Liver (tissue), 9 donors: ENCODE measurements around the gene ADAMTS2. TPM values are rescaled to one million over a fixed set of nuclear protein-coding genes. Genes with fewer than 3 reads are reported as not detected.

ENCODE experiments used
- DNase-seq: peaks from one replicate; pipeline ENCODE4 v3.0.0-alpha.2; 2017; ENCODE audit warnings: low spot score
- H3K27ac ChIP-seq, 2 donors: one replicate each; pipeline ENCODE4 v1.7.0; 2013; ENCODE audit warnings: inconsistent platforms in 2 of 2, low read length in 2 of 2, control low read depth in 1 of 2, low read depth in 1 of 2, mild to moderate bottlenecking in 1 of 2
- H3K27me3 ChIP-seq, 4 donors: one replicate each; pipeline versions ENCODE4 v1.6.1 to v1.7.0; 2013; ENCODE audit warnings: low read length in 3 of 4, inconsistent platforms in 1 of 4, mild to moderate bottlenecking in 1 of 4, moderate library complexity in 1 of 4; ENCODE audit not compliant: control insufficient read depth in 4 of 4, insufficient read depth in 4 of 4
- H3K36me3 ChIP-seq, 4 donors: one replicate each; pipeline versions ENCODE4 v1.6.1 to v1.7.0; 2013; ENCODE audit warnings: low read length in 3 of 4, mild to moderate bottlenecking in 3 of 4, low read depth in 1 of 4, moderate library complexity in 1 of 4; ENCODE audit not compliant: control insufficient read depth in 4 of 4, insufficient read depth in 3 of 4
- H3K4me1 ChIP-seq, 4 donors: one replicate each; pipeline versions ENCODE4 v1.6.1 to v1.7.0; 2013; ENCODE audit warnings: low read length in 3 of 4, mild to moderate bottlenecking in 3 of 4, moderate library complexity in 1 of 4; ENCODE audit not compliant: control insufficient read depth in 4 of 4, insufficient read depth in 4 of 4
- H3K4me3 ChIP-seq, 3 donors: one replicate each; pipeline versions ENCODE4 v1.6.1 to v1.7.0; 2013; ENCODE audit warnings: low read length in 3 of 3, control low read depth in 1 of 3, low read depth in 1 of 3, mild to moderate bottlenecking in 1 of 3
- H3K9ac ChIP-seq, 2 donors: one replicate each; pipeline ENCODE4 v1.7.0; 2013; ENCODE audit warnings: low read length in 2 of 2, mild to moderate bottlenecking in 2 of 2, moderate library complexity in 2 of 2, control low read depth in 1 of 2, low read depth in 1 of 2
- H3K9me3 ChIP-seq, 4 donors: one replicate each; pipeline versions ENCODE4 v1.6.1 to v1.7.0; 2013; ENCODE audit warnings: low read length in 3 of 4; ENCODE audit not compliant: control insufficient read depth in 4 of 4
- CTCF ChIP-seq: fragments of 150-350 bp; IDR thresholded peaks from 2 replicates; pipeline ENCODE4 v1.5.1; 2017; ENCODE audit warnings: improper control_type of control experiment, low read depth, low read length; ENCODE audit not compliant: missing input control
- EGR1 ChIP-seq, 2 donors: IDR thresholded peaks; 2 replicates each; pipeline ENCODE4 v1.6.1; 2016 to 2018; ENCODE audit warnings: antibody characterized with exemption in 2 of 2, low read depth in 2 of 2
- FOXA1 ChIP-seq: IDR thresholded peaks from 2 replicates; pipeline ENCODE4 v1.6.1; 2016; ENCODE audit warnings: antibody characterized with exemption
- FOXA2 ChIP-seq: IDR thresholded peaks from 2 replicates; pipeline ENCODE4 v1.6.1; 2016; ENCODE audit warnings: antibody characterized with exemption
- GABPA ChIP-seq, 2 donors: IDR thresholded peaks in 1 of 2; conservative IDR thresholded peaks in 1 of 2; 2 replicates each; pipeline ENCODE4 v1.6.1; 2016; ENCODE audit warnings: antibody characterized with exemption in 2 of 2, mild to moderate bottlenecking in 1 of 2, moderate library complexity in 1 of 2
- HNF4A ChIP-seq, 2 donors: conservative IDR thresholded peaks; 2 replicates each; pipeline ENCODE4 v1.6.1; 2016; ENCODE audit warnings: antibody characterized with exemption in 2 of 2, mild to moderate bottlenecking in 2 of 2
- HNF4G ChIP-seq: IDR thresholded peaks from 2 replicates; pipeline ENCODE4 v1.6.1; 2016; ENCODE audit warnings: antibody characterized with exemption
- MAX ChIP-seq: IDR thresholded peaks from 2 replicates; pipeline ENCODE4 v1.6.1; 2016; ENCODE audit warnings: antibody characterized with exemption
- RAD21 ChIP-seq, 2 donors: IDR thresholded peaks; 2 replicates each; pipeline ENCODE4 v1.6.1; 2016; ENCODE audit warnings: antibody characterized with exemption in 2 of 2, mild to moderate bottlenecking in 2 of 2
- RXRA ChIP-seq, 2 donors: IDR thresholded peaks; 2 replicates each; pipeline ENCODE4 v1.6.1; 2017 to 2018; ENCODE audit warnings: antibody characterized with exemption in 2 of 2, mild to moderate bottlenecking in 1 of 2
- SP1 ChIP-seq: IDR thresholded peaks from 2 replicates; pipeline ENCODE4 v1.6.1; 2018; ENCODE audit warnings: antibody characterized with exemption, mild to moderate bottlenecking
- TAF1 ChIP-seq: conservative IDR thresholded peaks from 2 replicates; pipeline ENCODE4 v1.6.1; 2016; ENCODE audit warnings: antibody characterized with exemption, mild to moderate bottlenecking
- ZBTB33 ChIP-seq: IDR thresholded peaks from 2 replicates; pipeline ENCODE4 v1.6.1; 2016; ENCODE audit warnings: antibody characterized with exemption
- WGBS: extraction: QIAGEN DNeasy Blood & Tissue Kit; methylation state at CpG from one replicate; pipeline ENCODE4 v1.1.7; 2013; 5-methylcytosine and 5-hydroxymethylcytosine counted together
- polyA plus RNA-seq, 2 donors: library from polyadenylated mRNA; stranded (reverse) in 1 of 2; unstranded in 1 of 2; fragments of 200-250 nt in 1 of 2; fragments of >200 nt in 1 of 2; fragmentation: Nextera tagmentation in 1 of 2; extraction: Ambion mirVana in 1 of 2; gene quantifications; one replicate each; pipeline versions ENCODE4 v1.2.1 to v1.2.3, GENCODE V29; 2013 to 2015
- total RNA-seq, 2 donors: library from RNA; depleted of rRNA; stranded (reverse); fragments of >200 nt; gene quantifications; one replicate each; pipeline ENCODE4 v1.2.3, GENCODE V29; 2014
- donor health status: healthy.
- donor health status: healthy.
- donor health status: healthy.
- donor health status: healthy.
- donor health status: healthy.

Gene ADAMTS2
- total and polyA plus RNA-seq, 4 donors: 2.7 to 24.3 (median 12.0) TPM

GRCh38 chr5:179162351-179163235 is 182.7 kb downstream of the ADAMTS2 start (continued):
- no peak for TF ChIP-seq EGR1 (IDR thresholded peaks at IDR 0.05; ENCODE audit: low read depth in 2 of 2)
- no peak for TF ChIP-seq GABPA (IDR thresholded peaks at IDR 0.05 in 1 of 2, conservative IDR thresholded peaks at IDR 0.05 in 1 of 2)
- TF ChIP-seq ZBTB33: no peak
- TF ChIP-seq SP1: no peak
- TF ChIP-seq TAF1: no peak

GRCh38 chr5:179161901-179162300 is 183.4 kb downstream of the ADAMTS2 start:
- no peak overlapping the region for H3K9ac ChIP-seq
- peaks cover 0 to 1% (median under 1%) of the 10 kb centered on the region in 4 donors for H3K4me1 ChIP-seq
- no peak for TF ChIP-seq HNF4A (conservative IDR thresholded peaks at IDR 0.05)
- no peak for TF ChIP-seq TAF1
- no peak for TF ChIP-seq HNF4G
- TF ChIP-seq FOXA1: no peak
- TF ChIP-seq FOXA2: no peak
- TF ChIP-seq CTCF: no peak
- no peak for TF ChIP-seq ZBTB33
- no peak for TF ChIP-seq GABPA (IDR thresholded peaks at IDR 0.05 in 1 of 2, conservative IDR thresholded peaks at IDR 0.05 in 1 of 2)
- no peak for TF ChIP-seq SP1
- TF ChIP-seq RXRA (IDR thresholded peaks at IDR 0.05): no peak
- TF ChIP-seq MAX: no peak
- no peak overlapping the region for H3K4me3 ChIP-seq
- H3K36me3 ChIP-seq: no peaks in the 10 kb centered on the region
- 90% methylated on average over 8 of the region's 8 CpGs for WGBS
- no peaks in the 10 kb centered on the region for H3K27me3 ChIP-seq
- peaks cover 0 to 2% (median under 1%) of the 10 kb centered on the region in 4 donors for H3K9me3 ChIP-seq
- H3K27ac ChIP-seq: no peak overlapping the region
- no peak for DNase-seq

- Histone ChIP-seq H3K27ac (no peak overlapping the region), H3K4me3 (no peak overlapping the region), H3K36me3 (no peaks in the 10 kb centered on the region), H3K9ac (no peak overlapping the region), H3K27me3 (no peaks in the 10 kb centered on the region), H3K4me1 (no peaks in the 10 kb centered on the region), H3K9me3 (peaks cover 0 to 2% (median under 1%) of the 10 kb centered on the region in 4 donors)
- WGBS: 88% methylated on average over 3 of the region's 3 CpGs
- no peak for DNase-seq
- TF ChIP-seq MAX (no peak), ZBTB33 (no peak), EGR1 (IDR thresholded peaks at IDR 0.05; ENCODE audit: low read depth in 2 of 2) (no peak), RAD21 (IDR thresholded peaks at IDR 0.05) (no peak)
Observed at GRCh38 chr5:179160584-179160983, 184.7 kb downstream of the ADAMTS2 start.
